Stomach (tissue), 4 donors: ENCODE results near the gene UGT2B17.
"Not testable (repeated sequence)": the region's sequence is repeated elsewhere in the genome, so short reads cannot be mapped to it uniquely, and the experiment has no call there.

Experiments used
- POLR2AphosphoS5 ChIP-seq, 3 donors: sonication (generic); formaldehyde crosslinking; IDR thresholded peaks; one replicate each; pipeline ENCODE4 v1.6.1; 2016; ENCODE audit warnings: antibody characterized with exemption in 3 of 3
- TF ChIP-seq, protein P1 (sequence below), 7 experiments: fragments of 450-650 bp in 4 of 7; fragments of 200-600 bp in 3 of 7; sonication (generic) in 3 of 7; IDR thresholded peaks; one replicate each; pipeline ENCODE4 v1.5.1; 2016 to 2019; ENCODE audit warnings: antibody characterized with exemption in 7 of 7, control low read depth in 2 of 7, mild to moderate bottlenecking in 1 of 7

DNA sequence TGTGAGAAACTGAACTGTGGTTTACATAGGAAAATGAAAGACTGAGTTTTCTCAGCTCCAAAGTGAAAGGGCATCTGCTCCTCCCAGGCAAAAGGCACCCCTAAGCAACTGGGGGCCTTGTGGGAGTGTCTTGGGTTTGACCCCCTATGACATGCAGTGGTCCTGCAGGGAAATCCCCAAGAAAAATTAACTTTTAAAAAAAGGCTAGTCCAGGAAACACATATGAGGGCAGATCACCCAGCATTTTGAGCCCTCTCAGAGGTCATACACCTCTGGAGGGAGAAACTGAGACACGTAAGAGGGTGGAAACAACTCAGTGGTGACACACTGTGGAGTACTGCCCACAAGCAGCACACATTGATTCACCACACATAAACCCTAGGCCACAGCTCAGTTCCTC, 22.3 kb downstream of the UGT2B17 start:
- TF ChIP-seq, protein P1, sequence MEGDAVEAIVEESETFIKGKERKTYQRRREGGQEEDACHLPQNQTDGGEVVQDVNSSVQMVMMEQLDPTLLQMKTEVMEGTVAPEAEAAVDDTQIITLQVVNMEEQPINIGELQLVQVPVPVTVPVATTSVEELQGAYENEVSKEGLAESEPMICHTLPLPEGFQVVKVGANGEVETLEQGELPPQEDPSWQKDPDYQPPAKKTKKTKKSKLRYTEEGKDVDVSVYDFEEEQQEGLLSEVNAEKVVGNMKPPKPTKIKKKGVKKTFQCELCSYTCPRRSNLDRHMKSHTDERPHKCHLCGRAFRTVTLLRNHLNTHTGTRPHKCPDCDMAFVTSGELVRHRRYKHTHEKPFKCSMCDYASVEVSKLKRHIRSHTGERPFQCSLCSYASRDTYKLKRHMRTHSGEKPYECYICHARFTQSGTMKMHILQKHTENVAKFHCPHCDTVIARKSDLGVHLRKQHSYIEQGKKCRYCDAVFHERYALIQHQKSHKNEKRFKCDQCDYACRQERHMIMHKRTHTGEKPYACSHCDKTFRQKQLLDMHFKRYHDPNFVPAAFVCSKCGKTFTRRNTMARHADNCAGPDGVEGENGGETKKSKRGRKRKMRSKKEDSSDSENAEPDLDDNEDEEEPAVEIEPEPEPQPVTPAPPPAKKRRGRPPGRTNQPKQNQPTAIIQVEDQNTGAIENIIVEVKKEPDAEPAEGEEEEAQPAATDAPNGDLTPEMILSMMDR (IDR thresholded peaks at IDR 0.05): not testable (repeated sequence)
- TF ChIP-seq POLR2AphosphoS5 (IDR thresholded peaks at IDR 0.05): not testable (repeated sequence)
